GM19397 (cell line): ENCODE data around the gene SMIM35.
"Not testable (repeated sequence)": the region's sequence is repeated elsewhere in the genome, so short reads cannot be mapped to it uniquely, and the experiment has no call there.

Experiments used
- ATAC-seq: cut with Tn5 transposase; IDR thresholded peaks from one replicate; pipeline ENCODE4 v1.9.1; 2021; ENCODE audit warnings: mild to moderate bottlenecking, moderate library complexity; ENCODE audit not compliant: unreplicated experiment

Gene SMIM35

DNA sequence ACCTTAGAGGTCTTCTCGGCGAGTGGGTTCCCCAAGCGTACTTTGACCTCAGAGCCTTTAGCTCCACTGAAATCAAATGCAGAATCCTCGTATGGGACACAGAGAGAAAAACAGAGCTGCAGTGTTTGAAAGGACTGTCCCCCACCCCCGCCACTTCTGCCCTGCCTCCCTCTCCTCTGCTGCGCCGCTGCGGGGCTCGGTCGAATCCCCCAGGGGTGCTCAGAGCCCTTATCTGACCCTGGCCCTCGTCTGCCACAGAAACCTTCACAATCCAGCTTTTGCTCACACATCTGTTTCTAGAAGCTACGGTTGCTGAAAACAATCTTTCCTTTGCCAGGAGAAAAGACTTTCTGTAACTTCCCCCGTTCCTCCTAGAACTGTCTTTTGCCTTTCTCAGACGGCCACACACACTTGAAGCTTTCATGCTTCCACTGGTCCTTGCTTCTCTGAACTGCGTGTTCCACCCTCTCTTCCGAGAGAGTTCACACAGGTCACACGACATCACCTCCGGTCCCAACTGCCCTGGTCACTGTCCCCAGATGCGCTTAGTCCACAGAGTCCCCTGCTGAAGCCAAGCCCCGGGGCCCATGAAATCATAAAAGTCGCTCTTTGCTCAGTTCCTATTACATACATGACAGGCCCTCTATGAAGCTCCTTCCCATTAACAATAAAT, 3.7 kb downstream of the SMIM35 start:
- ATAC-seq, result no peak

DNA sequence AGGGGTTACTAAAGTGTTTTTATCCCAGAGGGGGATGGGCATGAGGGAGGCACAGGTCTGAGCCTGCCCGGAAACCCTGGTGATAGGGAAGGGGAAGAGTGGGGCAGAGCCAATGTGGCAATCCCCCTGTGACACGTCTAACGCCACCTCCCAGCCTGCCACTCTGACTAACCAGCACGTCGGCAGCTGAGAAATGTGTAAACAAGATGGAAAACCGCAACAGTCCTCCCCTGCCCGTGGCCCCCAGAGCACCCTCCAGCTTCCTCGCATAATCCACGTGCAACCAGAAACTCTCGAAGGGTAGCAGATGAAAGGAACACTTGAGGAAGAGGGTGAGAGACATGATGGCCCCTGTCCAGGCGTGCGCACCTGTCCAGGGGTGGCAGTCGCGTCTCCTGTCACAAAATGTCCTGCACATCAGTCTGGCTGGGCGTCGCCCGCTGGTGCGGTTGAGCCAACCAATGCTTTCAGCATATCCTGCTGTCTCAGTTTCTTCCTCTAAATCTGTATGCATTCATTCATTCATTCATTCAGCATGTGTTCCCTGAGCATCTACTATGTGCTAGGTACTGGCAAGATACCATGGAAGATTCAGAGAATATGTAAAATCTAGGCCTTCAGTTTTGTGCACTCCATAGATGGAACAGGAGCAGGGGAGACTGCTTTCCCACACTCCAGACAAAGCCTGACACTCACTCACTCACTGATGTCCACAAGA, 5.4 kb downstream of the SMIM35 start:
- no peak for ATAC-seq

DNA sequence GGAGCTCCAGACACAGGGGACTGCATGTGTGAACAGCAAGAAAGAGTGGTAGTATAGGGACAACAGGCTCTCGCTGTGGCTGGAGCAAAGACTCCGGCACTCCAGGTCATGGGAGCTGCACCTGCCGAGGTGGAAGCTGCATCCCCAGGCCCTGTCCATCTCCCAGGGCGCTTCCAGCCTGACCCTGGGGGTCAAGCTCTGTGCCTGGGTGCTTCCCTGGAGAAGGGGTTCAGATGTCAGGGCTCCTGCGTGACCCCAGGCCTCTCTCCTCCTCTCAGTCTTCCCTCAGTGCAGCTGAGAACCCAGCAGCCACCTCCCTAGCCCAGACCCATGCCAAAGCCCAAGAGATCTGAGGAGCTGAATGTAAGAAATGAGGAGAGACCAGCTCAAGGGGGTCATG, 6.5 kb downstream of the SMIM35 start:
- ATAC-seq, result no peak

DNA sequence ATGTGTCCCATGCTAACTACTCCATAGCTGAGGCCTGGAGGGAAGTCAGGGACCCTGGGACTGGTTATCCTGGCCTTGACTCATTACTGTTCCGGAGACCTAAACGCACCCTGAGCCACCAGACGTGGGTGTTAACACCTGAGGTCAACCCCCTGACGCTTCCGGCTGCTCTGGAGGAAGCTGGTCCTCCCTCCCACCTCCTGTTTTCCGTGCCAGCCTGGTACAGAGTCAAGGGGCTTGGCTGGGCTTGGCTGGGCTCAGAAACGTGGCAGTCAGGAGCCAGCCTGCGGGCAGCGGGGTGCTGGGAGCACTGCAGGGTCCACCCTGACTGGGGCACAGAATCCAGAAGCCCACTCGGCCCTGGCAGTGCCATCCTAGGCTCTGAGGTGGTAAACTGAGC, 7.3 kb downstream of the SMIM35 start:
- no peak for ATAC-seq

DNA sequence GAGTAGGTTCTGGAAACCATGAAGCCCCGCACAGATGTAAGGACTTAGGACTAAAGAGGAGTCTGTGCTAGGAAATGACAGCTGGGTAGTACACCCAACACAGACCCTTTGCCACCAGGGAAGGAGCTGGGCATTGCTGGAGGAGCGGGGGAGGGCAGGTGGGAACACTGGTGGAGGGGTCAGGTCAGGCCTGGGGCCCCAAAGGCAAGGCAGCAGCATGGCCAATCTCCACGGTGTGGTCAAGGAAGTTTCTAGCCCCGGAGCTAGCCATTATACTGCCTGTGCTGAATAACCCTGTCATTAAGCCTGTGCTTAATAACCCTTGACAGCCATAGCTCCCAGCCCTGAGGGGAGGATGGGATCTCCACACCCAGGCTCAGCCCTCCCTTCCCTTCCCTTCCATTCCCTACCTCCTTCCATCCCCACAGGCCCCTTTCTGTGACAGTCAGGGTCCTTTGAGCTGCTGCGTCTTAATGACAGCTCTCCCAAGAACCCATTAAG, 7.8 kb downstream of the SMIM35 start:
- no peak for ATAC-seq

DNA sequence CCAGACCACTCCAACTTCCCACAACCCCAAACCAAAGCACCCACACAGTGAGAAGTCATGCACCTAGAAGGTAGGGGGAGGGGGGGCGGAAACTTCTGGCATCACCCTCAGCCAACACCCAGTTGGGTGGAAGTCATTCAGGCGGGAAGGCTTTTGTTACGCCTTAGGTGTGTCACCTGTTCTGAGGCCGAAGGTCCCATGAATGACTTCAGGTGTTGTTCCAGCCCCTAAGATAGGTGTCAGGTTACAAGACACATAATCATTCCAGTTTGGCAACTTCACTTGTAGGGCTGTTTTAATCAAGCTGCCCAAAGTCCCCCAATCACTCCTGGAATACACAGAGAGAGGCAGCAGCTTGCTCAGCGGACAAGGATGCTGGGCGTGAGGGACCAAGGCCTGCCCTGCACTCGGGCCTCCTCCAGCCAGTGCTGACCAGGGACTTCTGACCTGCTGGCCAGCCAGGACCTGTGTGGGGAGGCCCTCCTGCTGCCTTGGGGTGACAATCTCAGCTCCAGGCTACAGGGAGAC, 9.9 kb downstream of the SMIM35 start, which contains the start of gene TMPRSS4:
TSS of gene TMPRSS4 (plus strand) at position 325 of the 528 bp plus-strand sequence. CDS start 225 bp downstream, outside the sequence.
- no peak for ATAC-seq

DNA sequence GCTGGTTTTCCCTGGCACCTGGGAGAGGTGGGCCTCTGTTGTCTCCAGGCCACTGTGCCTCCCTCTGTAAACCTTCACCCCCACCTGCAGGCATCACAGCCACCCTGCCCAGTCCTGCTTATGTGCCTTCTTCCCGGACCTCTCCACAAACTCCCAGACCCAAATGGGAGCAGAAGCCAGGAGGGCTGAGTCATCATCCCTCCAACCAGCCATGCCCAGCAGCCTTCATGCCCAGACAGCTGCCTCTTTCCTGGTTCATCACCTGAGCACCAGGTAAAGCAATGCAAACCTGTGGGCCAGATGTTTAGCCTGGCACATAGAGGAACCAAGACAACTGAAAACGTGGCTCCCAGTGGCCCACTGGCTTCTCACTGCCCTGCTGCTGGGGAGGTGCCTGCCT, 12.0 kb downstream of the SMIM35 start:
- ATAC-seq, result no peak

DNA sequence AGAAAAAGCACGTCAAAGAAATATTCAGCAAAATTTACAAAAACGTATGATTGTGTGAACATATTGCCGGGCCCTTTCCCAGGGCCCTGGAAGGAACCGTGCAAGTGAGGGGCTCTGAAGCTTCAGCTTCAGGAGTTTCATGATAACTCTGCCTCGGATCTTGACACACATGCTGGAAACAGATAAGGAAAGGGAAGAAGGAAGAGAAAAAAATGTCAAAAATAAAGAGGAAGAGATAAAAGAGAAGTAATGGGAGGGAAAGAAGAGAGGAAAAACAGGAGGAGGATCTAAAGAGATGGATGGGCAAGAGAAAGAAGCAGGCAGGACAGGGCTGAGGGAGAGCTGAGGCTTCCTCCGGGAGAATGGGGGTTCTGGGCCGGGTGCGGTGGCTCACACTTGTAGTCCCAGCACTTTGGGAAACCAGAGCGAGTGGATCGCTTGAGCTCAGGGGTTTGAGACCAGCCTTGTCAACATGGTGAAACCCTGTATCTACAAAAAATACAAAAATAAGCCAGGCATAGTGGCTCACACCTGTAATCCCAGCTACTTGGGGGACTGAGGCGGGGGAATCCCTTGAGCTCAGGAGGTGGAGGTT, 12.6 kb downstream of the SMIM35 start:
- ATAC-seq, result no peak

DNA sequence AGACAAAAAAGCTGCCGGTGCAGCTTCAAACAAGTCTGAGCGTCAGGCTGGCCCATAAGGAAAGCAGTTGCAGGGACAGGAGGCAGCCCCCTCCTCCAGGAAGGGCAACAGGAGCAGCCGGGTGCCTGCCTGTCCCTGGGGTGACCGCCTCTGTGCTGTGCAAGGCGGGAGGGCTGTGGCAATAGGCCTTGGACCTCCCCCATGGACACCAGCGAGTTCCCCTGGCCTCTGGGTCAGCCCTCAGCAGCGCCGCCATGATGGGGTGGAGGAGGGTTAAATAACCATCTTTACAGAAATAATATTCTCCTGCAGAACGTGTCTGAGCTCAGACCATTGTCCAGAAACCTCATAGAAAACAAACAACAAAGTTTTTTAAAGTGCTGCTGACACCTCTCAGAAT, 13.2 kb downstream of the SMIM35 start:
- no peak for ATAC-seq

DNA sequence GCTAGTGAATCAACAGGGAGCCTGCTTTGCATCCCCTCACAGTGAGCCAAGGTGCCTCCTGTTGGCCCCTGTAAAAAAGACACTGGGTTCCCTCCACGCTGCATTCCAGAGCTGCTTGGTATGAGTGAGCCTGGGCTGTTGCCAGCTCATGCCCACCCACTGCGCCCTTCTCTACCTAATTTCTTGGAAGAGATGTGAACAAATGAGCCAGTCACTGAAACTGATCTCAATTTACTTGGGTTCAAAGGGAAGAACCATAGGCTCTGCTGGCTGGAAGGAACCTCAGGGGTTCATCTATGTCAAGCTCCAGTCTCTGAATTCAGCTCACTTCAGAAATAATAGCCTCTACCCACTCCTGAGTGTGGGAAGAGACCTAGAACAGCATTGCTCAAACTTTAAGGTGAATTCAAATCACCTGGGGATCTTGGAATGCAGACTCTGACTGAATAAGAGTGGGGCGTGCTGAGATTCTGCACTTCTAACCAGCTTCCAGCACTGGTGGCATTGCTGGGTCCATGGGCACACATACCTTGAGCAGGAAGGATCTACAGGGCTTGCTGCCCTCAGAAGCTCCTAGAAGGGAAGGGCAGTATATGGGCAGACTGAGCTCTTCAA, 15.2 kb downstream of the SMIM35 start:
- no peak for ATAC-seq

DNA sequence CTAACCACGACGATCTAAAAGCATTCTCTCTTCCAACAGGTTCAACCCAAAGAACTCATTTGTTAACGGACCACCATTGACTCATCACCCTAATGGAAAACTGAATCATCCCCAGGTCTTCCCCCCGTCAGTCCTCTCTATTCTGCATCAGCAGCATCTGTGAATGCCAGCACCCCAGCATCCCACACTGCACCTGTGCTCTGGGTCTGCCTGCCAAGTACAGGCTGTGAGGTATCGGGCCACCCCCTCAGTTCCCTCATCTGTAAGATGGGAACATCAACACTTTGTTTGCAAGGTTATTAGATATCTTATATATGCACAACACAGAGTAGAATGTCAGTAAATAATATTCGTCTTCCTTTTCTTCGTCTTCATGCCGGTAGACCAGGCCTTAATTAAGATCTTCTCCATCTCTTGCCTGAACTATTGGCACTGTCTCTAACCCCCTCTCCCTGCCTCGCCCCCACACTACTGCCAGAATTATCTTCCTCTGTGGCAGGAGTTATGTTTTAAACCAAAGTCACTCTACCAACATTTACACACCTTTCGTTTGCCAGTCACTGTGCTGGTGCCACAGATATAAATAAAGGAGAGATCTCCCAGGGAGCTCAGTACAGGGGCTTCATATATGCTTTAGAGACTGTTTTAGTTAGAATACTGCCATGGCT, 17.7 kb downstream of the SMIM35 start:
- ATAC-seq, result no peak

DNA sequence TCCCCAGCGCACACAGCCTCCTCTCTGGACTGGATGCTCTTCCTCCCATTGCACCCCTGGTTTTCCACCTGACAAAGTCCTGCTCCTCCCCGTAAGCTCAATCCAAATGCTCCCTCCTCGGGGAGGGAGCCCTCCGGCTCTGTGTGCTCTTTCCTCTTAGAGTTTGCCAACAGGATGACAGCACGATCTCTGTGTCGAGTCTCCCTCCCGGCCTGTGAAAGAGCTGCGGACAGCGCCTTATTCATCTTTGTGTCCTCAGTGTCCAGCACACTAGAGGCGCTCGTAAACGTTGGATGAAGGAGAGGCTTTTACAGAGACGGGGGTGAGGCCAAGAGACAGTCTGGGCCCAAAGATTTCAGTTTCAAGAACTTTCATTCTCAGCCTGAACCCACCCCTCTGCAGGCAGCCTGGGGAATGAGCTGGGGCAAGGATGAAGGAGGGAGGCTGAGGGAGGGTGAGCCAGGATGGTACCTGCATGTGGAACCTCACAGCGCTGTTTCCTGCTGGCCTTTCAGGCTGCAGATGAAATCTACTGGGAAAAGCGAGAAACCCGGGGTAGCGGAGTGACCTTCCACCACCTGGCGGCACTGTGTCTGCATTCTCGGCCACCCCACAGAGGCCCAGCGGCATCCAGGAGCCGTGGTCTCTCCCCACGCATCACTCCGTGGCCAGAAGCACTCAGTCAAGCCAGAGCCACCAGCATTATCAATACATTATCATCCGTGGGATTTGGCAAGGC, 18.4 kb downstream of the SMIM35 start:
- no peak for ATAC-seq

DNA sequence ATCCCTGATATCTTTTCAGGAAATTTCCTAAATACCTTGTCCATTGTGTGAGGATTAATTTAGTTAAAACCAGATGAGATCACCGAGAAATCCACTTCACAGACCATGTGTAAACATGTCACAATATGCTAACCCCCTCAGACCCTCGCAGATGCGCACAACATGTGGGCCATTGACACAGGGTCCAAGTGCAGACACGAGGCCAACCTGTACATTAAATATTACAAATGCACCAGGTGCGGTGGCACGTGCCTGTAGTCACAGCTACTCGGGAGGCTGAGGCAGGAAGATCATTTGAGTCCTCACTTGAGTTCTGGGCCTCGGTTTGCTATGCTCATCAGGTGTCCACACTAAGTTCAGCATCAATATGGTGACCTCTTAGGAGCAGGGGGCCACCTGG, 19.8 kb downstream of the SMIM35 start:
- ATAC-seq, result no peak

DNA sequence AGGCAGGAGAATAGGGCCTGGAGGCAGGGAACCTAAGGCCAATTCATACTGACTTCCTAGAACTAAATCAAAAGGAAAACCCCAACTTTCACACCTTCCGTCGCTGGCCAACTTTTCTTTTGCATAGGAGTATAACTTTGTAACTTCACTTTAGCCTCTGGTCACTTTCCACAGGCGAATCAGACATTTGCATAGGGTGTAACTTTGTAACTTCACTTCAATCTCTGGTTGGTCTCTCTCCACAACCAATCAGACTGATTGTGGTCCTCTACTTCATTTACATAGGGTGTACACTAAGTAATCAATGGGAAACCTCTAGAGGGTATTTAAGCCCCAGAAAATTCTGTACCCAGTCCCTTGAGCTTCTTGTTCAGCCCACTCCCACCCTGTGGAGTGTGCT, 21.4 kb downstream of the SMIM35 start:
- ATAC-seq, result no peak

DNA sequence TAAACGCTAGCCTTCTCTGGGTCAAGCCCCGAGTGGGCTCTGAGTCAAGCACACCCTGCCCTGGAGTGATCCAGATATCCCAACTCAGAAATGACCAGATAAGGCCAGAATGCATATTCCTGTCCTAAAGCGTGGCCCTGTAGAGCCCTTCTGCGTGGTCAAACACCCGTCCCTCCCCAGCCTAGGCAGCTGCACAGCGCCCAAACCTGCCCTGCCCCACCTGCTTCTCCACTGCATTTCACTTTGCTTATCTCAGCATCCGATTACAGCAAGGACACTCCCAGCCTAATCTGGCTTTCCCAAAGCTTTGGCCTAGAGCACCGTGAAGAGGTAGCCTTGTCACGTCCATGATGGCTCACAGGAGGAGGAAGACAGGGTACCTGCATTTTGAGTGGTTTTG, 21.8 kb downstream of the SMIM35 start:
- ATAC-seq, result no peak

DNA sequence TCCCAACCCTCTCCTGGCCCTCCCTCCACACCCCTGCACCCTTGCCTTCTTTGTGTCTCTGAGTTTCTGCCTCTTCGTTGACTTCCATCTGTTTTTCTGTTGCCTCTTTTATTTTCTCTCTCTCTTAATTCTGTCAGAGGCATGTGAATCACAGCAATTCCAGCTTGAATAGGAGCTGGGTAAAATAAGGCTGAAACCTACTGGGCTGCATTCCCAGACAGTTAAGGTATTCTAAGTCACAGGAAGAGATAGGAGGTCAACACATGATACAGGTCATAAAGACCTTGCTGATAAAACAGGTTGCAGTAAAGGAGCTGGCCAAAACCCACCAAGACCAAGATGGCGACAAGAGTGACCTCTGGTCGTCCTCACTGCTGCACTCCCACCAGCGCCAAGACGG, 24.1 kb downstream of the SMIM35 start:
- ATAC-seq, result not testable (repeated sequence)

DNA sequence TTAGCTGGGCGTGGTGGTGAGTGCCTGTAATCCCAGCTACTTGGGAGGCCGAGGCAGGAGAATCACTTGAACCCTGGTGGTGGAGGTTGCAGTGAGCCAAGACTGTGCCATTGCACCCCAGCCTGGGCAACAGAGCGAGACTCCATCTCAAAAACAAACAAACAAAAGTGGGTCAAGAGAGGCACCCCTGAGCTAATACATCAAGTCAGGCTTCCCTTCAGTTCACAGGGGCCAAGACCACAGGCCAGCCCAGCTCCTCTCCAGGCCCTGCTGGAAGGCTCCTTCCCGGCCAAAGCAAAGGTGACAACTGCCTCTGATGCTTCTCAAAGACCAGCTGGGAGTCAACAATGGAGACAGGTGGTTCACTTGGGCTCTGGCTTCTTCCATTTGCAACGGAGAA, 24.6 kb downstream of the SMIM35 start:
- not testable (repeated sequence) for ATAC-seq

DNA sequence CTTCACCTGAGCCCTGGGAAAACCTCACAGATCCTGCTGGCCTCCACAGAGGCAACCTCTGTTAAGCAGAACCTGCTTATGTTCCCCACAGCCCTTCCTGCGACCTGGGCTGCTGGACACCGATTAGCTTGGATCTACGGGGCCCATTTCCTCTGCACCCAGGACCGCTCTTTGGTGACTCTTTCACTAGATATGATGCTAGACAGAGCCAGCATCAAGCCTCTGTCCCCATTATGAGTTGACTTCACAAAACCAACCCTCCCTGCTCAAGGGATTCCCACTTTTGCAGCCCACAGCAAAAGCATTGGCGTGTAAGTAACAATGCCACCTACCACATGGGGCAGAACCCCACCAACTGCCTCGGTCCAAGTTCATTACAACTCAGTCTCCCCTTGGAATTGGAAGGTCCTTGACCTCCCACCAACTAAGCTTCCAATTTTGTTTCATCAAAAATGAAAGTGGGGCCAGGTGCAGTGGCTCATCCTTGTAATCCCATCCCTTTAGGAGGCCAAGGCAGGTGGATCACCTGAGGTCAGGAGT, 25.1 kb downstream of the SMIM35 start:
- no peak for ATAC-seq

DNA sequence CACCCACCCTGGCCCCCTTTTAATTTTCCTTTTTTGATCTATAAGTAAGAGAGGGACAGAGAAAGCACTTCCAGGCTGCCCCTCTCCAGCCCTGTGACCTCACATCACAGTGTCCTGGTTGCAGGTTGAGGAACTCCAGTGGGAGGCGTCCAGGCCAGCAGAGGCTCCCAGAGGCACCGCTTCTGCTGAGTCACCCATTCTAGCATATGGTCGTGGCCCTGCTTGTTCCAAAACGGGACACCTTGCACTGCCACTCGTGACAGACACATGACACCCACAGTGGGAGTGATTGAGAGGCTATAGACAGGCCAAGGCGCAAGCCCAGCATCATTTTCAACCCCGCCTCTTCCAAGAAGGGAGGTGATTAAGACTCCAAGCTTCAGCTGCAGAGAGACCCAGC, 25.9 kb downstream of the SMIM35 start:
- no peak for ATAC-seq
